K562 (cell line): ENCODE results near the gene TESK2. TPM values are rescaled to one million over a fixed set of nuclear protein-coding genes. Genes with fewer than 3 reads are reported as not detected.

ENCODE experiments used
- ADNP ChIP-seq: fragments of 200-800 bp; sonication (Bioruptor generic); IDR thresholded peaks from 2 replicates; pipeline ENCODE4 v1.6.1; 2016; ENCODE audit warnings: missing genetic modification characterization, missing compliant biosample characterization
- BMI1 ChIP-seq: fragments of 150-350 bp; IDR thresholded peaks from 2 replicates; pipeline ENCODE4 v1.6.1; 2014; ENCODE audit warnings: low read length
- BRD9 ChIP-seq: fragments of 450-650 bp; IDR thresholded peaks from 2 replicates; pipeline ENCODE4 v1.6.1; 2018; ENCODE audit warnings: low read depth; ENCODE audit not compliant: partially characterized antibody
- CBFA2T2 ChIP-seq: fragments of 450-650 bp; conservative IDR thresholded peaks from 2 replicates; pipeline ENCODE4 v1.6.1; 2017; ENCODE audit warnings: mild to moderate bottlenecking
- CHD1 ChIP-seq: fragments of 200-600 bp; sonication (generic); IDR thresholded peaks from one replicate; pipeline ENCODE4 v1.6.1; 2012; ENCODE audit warnings: mild to moderate bottlenecking, moderate library complexity, low read length, inconsistent platforms
- EP400 ChIP-seq: fragments of 450-650 bp; IDR thresholded peaks from 2 replicates; pipeline ENCODE4 v1.6.1; 2017; ENCODE audit warnings: antibody characterized with exemption, mild to moderate bottlenecking, moderate library complexity
- ETV6 ChIP-seq, 3 experiments: fragments of 150-350 bp in 1 of 3; sonication (generic) in 1 of 3; formaldehyde crosslinking in 1 of 3; IDR thresholded peaks; 2 replicates each; pipeline versions ENCODE4 v1.6.1 to v1.8.0; 2014 to 2022; ENCODE audit warnings: borderline replicate concordance in 2 of 3, low read depth in 2 of 3, antibody characterized with exemption in 1 of 3, low read length in 1 of 3, mild to moderate bottlenecking in 1 of 3, missing genetic modification reagents in 1 of 3
- FOSL1 ChIP-seq: fragments of 200-800 bp; sonication (Bioruptor generic); conservative IDR thresholded peaks from 2 replicates; pipeline ENCODE4 v1.6.1; 2016; ENCODE audit warnings: missing genetic modification characterization, missing compliant biosample characterization
- MTF1 ChIP-seq: fragments of 250-450 bp; sonication (Bioruptor Pico); IDR thresholded peaks from 2 replicates; pipeline ENCODE4 v1.9.0; 2021; ENCODE audit warnings: moderate library complexity, mild to moderate bottlenecking, inconsistent platforms, borderline replicate concordance
- NR1H2 ChIP-seq: sonication (generic); formaldehyde crosslinking; IDR thresholded peaks from 2 replicates; pipeline ENCODE4 v1.4.0; 2020; ENCODE audit warnings: mild to moderate bottlenecking, missing genetic modification reagents
- RNF2 ChIP-seq: sonication (generic); IDR thresholded peaks from 2 replicates; pipeline ENCODE4 v1.6.1; 2016
- STAT5A ChIP-seq: IDR thresholded peaks from 2 replicates; pipeline ENCODE4 v1.6.1; 2012; ENCODE audit warnings: low read length, inconsistent platforms, borderline replicate concordance
- ZBTB1 ChIP-seq: sonication (generic); formaldehyde crosslinking; IDR thresholded peaks from 2 replicates; pipeline ENCODE4 v1.8.1; 2023; ENCODE audit warnings: missing genetic modification reagents, low read depth, mild to moderate bottlenecking, borderline replicate concordance
- ZNF318 ChIP-seq, 2 experiments: fragments of 450-650 bp; IDR thresholded peaks; 2 replicates each; pipeline ENCODE4 v1.6.1; 2016; ENCODE audit warnings: mild to moderate bottlenecking in 2 of 2, borderline replicate concordance in 1 of 2, low read depth in 1 of 2, moderate library complexity in 1 of 2
- ZNF57 ChIP-seq: fragments of 450-650 bp; formaldehyde crosslinking; IDR thresholded peaks from 2 replicates; pipeline ENCODE4 v1.4.0; 2020; ENCODE audit warnings: mild to moderate bottlenecking, moderate library complexity
- ZNF583 ChIP-seq: fragments of 250-450 bp; sonication (Bioruptor Pico); IDR thresholded peaks from 2 replicates; pipeline ENCODE4 v1.4.0; 2020
- ZNF586 ChIP-seq: fragments of 450-650 bp; formaldehyde crosslinking; conservative IDR thresholded peaks from 2 replicates; pipeline ENCODE4 v1.4.0; 2020; ENCODE audit warnings: mild to moderate bottlenecking, moderate library complexity
- polyA plus RNA-seq, 8 experiments: library from polyadenylated mRNA; depleted of rRNA in 4 of 8; stranded (reverse) in 5 of 8; unstranded in 3 of 8; fragments of >200 nt; fragmentation: Nextera tagmentation in 2 of 8; fragmentation: Illumina TruSeq in 1 of 8; extraction: Ambion mirVana in 2 of 8; extraction: Trizol in 1 of 8; gene quantifications; 2 replicates each; pipeline versions ENCODE4 v1.2.1 to v1.2.3, GENCODE V29; 2011 to 2014; ENCODE audit warnings: inconsistent platforms in 1 of 8, missing spikeins in 1 of 8
- total RNA-seq, 7 experiments: library from RNA; depleted of rRNA in 6 of 7; stranded (reverse); fragments of >200 nt in 6 of 7; fragmentation: Illumina TruSeq in 2 of 7; extraction: Trizol in 2 of 7; gene quantifications; 2 replicates each; pipeline versions ENCODE4 v1.2.1 to v1.2.3, GENCODE V29; 2011 to 2021; ENCODE audit warnings: low replicate concordance in 1 of 7
- TF ChIP-seq, protein P1 (sequence below): sonication (generic); IDR thresholded peaks from 2 replicates; pipeline ENCODE4 v1.6.1; 2016
- TF ChIP-seq, protein P2 (sequence below): IDR thresholded peaks from 2 replicates; pipeline ENCODE4 v1.6.1; 2014; ENCODE audit warnings: antibody characterized with exemption

TESK2 gene
- total and polyA plus RNA-seq, 9 of the 15 experiments (the other 6 are each of a cell fraction or from before 2014, with no cell fraction given): 1.6 to 5.3 (median 3.7) TPM

DNA sequence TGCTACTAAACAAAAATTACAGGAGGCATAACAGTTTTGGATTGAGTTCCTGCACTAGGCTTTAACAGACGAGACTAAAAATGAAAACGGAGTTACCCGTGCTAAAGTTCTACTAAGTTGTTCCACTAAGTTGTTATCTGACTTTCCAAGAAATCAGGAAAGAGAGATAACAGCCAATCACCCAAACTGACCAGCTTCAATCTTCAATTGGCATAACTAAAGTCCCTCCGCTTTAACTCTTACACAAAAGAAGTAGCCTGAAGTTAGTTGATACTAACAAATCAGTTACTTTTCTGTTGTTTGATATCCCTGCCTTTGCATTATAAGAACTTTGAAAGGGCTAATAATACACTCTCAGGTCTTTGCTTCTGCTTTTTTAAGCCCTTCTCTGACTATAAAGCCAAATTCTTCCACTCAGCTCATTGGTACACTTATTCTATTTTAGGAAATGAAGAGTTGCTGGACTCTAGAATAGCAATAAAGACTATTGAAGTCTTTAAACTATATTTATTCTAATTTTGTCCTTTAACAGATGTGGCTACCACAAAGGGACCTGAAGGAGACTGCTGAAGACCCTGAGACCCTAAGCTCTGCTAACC is 61.3 kb downstream of the TESK2 start (continued):
- TF ChIP-seq ZNF318 (IDR thresholded peaks at IDR 0.05; ENCODE audit: borderline replicate concordance in 1 of 2, low read depth in 1 of 2) (no peak), BMI1 (no peak), ADNP (no peak), BRD9 (no peak), FOSL1 (tag) (peak; percentile 45; the same call in 1 of the 2 replicates), ZBTB1 (CRISPR knock-in tag) (no peak), CHD1 (no peak), ZNF57 (CRISPR knock-in tag) (no peak), MTF1 (no peak), ETV6 (IDR thresholded peaks at IDR 0.05; ENCODE audit: borderline replicate concordance in 1 of 2, low read depth in 2 of 2, low read length in 1 of 2) (no peak), ETV6 (CRISPR knock-in tag; IDR thresholded peaks at IDR 0.05; ENCODE audit: borderline replicate concordance) (no peak), RNF2 (peak; percentile 23; the same call in 1 of the 2 replicates), STAT5A (peak; percentile 18; the same call in 1 of the 2 replicates), NR1H2 (CRISPR knock-in tag) (no peak), ZNF586 (no peak), CBFA2T2 (0 out of 2 replicates have a peak, but pooled peaks have one; percentile 18), EP400 (no peak), ZNF583 (CRISPR knock-in tag) (no peak)
- TF ChIP-seq, protein P1, sequence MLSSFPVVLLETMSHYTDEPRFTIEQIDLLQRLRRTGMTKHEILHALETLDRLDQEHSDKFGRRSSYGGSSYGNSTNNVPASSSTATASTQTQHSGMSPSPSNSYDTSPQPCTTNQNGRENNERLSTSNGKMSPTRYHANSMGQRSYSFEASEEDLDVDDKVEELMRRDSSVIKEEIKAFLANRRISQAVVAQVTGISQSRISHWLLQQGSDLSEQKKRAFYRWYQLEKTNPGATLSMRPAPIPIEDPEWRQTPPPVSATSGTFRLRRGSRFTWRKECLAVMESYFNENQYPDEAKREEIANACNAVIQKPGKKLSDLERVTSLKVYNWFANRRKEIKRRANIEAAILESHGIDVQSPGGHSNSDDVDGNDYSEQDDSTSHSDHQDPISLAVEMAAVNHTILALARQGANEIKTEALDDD: peak; percentile 90
- TF ChIP-seq, protein P2, sequence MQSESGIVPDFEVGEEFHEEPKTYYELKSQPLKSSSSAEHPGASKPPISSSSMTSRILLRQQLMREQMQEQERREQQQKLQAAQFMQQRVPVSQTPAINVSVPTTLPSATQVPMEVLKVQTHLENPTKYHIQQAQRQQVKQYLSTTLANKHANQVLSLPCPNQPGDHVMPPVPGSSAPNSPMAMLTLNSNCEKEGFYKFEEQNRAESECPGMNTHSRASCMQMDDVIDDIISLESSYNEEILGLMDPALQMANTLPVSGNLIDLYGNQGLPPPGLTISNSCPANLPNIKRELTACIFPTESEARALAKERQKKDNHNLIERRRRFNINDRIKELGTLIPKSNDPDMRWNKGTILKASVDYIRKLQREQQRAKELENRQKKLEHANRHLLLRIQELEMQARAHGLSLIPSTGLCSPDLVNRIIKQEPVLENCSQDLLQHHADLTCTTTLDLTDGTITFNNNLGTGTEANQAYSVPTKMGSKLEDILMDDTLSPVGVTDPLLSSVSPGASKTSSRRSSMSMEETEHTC: no peak
